C4-2B (cell line): ENCODE measurements around the gene MROH7.
"Not testable (repeated sequence)": the region's sequence is repeated elsewhere in the genome, so short reads cannot be mapped to it uniquely, and the experiment has no call there.

ENCODE experiments used
- CTCF ChIP-seq: fragments of 450-650 bp; conservative IDR thresholded peaks from 2 replicates; pipeline ENCODE4 v1.5.1; 2017; ENCODE audit warnings: mild to moderate bottlenecking
- ZFX ChIP-seq: fragments of 450-650 bp; IDR thresholded peaks from 2 replicates; pipeline ENCODE4 v1.6.1; 2017

GRCh38 chr1:54635804-54636203, 5.8 kb upstream of the MROH7 start:
- TF ChIP-seq CTCF, ZFX: not testable (repeated sequence)
